Osteocyte (in vitro differentiated cells): ENCODE results near the gene SPAM1. TPM values are rescaled to one million over a fixed set of nuclear protein-coding genes. Genes with fewer than 3 reads are reported as not detected.

Experiments used
- DNase-seq: peaks from one replicate; pipeline ENCODE4 v3.0.0; 2021; ENCODE audit warnings: mixed read lengths; ENCODE audit not compliant: unreplicated experiment; ENCODE audit errors: extremely low spot score
- H3K27ac Mint-ChIP-seq: one replicate; pipeline ENCODE4 v1.8.0; 2021; ENCODE audit warnings: mild to moderate bottlenecking, mixed read lengths; ENCODE audit not compliant: unreplicated experiment
- H3K27me3 Mint-ChIP-seq: one replicate; pipeline ENCODE4 v1.8.0; 2021; ENCODE audit warnings: mixed read lengths; ENCODE audit not compliant: unreplicated experiment
- H3K36me3 Mint-ChIP-seq: one replicate; pipeline ENCODE4 v1.8.0; 2021; ENCODE audit warnings: mixed read lengths; ENCODE audit not compliant: unreplicated experiment
- H3K4me1 Mint-ChIP-seq: one replicate; pipeline ENCODE4 v1.8.0; 2021; ENCODE audit warnings: mixed read lengths; ENCODE audit not compliant: unreplicated experiment
- H3K4me3 Mint-ChIP-seq: one replicate; pipeline ENCODE4 v1.8.0; 2021; ENCODE audit warnings: mild to moderate bottlenecking, moderate library complexity, mixed read lengths; ENCODE audit not compliant: unreplicated experiment
- H3K9me3 Mint-ChIP-seq: one replicate; pipeline ENCODE4 v1.8.0; 2021; ENCODE audit warnings: mixed read lengths; ENCODE audit not compliant: unreplicated experiment
- CTCF ChIP-seq: fragments of 200-600 bp; sonication (generic); IDR thresholded peaks from 2 replicates; pipeline ENCODE4 v1.5.0; 2021; ENCODE audit warnings: antibody characterized with exemption, mild to moderate bottlenecking, moderate library complexity
- total RNA-seq: library from RNA; stranded (reverse); gene quantifications from 2 replicates; pipeline ENCODE4 v1.2.1, GENCODE V29; 2021

SPAM1 gene
- total RNA-seq, 1 donor from 2014 or later = not detected

DNA sequence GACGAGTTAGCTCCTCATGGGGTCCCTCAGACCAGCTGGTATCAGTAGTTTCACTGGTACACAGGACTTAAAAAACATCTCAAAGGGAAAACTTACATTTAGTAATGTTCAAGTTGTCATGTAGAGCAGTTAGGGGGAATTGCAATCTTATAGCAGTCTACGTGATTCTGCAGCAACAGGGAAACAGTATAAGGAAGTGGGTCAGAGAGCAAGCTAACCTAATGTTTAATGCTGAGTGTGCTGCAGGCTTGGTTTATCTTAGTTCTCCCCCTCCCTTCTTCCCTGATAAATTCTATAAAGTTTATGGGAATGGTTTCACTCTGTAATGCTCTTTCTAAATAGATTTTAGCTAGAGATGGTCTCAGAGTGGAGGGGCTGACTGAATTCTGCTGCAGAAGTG is 11.3 kb downstream of the SPAM1 start:
- Mint-ChIP-seq H3K27ac (no peak overlapping the region), H3K27me3 (peaks cover 4% of the 10 kb centered on the region), H3K4me1 (no peaks in the 10 kb centered on the region), H3K4me3 (no peak overlapping the region), H3K9me3 (peaks cover 5% of the 10 kb centered on the region), H3K36me3 (no peaks in the 10 kb centered on the region)
- TF ChIP-seq CTCF = no peak
- DNase-seq = no peak

GRCh38 chr7:123939784-123940183 is 14.7 kb downstream of the SPAM1 start:
- peaks cover 15% of the 10 kb centered on the region for H3K27me3 Mint-ChIP-seq
- no peak for TF ChIP-seq CTCF
- H3K9me3 Mint-ChIP-seq = peaks cover 5% of the 10 kb centered on the region
- H3K27ac Mint-ChIP-seq = no peak overlapping the region
- no peak for DNase-seq
- no peaks in the 10 kb centered on the region for H3K4me1 Mint-ChIP-seq
- no peaks in the 10 kb centered on the region for H3K36me3 Mint-ChIP-seq
- no peak overlapping the region for H3K4me3 Mint-ChIP-seq

DNA sequence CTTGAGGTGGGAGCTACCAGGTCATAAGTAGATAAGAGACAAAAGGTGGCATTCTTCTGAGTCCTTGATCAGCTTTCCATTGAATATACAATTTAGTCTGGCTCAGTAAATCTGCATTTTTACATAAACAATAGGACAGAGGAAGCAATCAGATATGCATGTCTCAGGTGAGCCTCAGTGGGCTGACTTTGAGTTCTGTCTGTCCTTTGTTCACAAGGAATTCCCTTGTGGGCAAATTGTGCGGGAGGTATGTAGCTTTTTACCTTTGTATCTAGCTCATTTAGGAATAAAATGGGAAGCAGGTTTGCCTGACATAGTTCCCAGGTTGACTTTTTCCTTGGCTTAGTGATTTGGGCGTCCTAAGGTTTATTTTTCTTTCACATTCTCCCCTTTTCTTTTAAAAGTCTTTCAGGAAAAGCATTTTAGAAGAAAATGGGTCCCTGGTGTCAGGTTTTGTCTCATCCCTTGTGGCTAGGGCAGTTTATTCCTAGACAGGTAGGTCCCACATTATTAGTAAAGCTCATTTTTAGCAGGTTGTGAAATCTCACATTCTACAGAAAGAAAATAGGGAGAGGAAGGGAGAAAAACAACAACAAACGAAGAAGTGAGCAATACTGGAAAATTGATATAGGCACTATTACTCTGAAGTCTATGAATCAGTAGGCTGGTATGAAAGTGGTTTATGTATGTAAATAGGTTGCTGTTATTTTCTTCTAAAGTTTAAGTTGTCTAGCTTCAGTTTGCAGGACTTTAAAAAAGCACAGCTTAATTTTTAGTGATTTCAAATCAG is 16.5 kb downstream of the SPAM1 start:
- no peaks in the 10 kb centered on the region for H3K4me1 Mint-ChIP-seq
- TF ChIP-seq CTCF = no peak
- DNase-seq = no peak
- H3K4me3 Mint-ChIP-seq = no peak overlapping the region
- H3K27me3 Mint-ChIP-seq = peaks cover 15% of the 10 kb centered on the region
- H3K9me3 Mint-ChIP-seq = no peaks in the 10 kb centered on the region
- no peaks in the 10 kb centered on the region for H3K36me3 Mint-ChIP-seq
- no peak overlapping the region for H3K27ac Mint-ChIP-seq

GRCh38 chr7:123944395-123944794 is 19.4 kb downstream of the SPAM1 start:
- Mint-ChIP-seq H3K27me3 (peaks cover 15% of the 10 kb centered on the region), H3K4me3 (no peak overlapping the region), H3K9me3 (no peaks in the 10 kb centered on the region), H3K27ac (no peak overlapping the region), H3K36me3 (no peaks in the 10 kb centered on the region), H3K4me1 (no peaks in the 10 kb centered on the region)
- no peak for DNase-seq
- TF ChIP-seq CTCF = no peak

- DNase-seq = no peak
- Mint-ChIP-seq H3K9me3 (no peaks in the 10 kb centered on the region), H3K27ac (no peak overlapping the region), H3K36me3 (no peaks in the 10 kb centered on the region), H3K4me1 (no peaks in the 10 kb centered on the region), H3K4me3 (no peak overlapping the region), H3K27me3 (peaks cover 15% of the 10 kb centered on the region)
- no peak for TF ChIP-seq CTCF
These were observed 20.9 kb downstream of the SPAM1 start for GRCh38 chr7:123945938-123946337.
